ENCODE data around the gene SLBP. TPM values are rescaled to one million over a fixed set of nuclear protein-coding genes. Genes with fewer than 3 reads are reported as not detected.

The SLBP gene
- total RNA-seq, 1 experiment from 2014 or later: 98.3 TPM

DNA sequence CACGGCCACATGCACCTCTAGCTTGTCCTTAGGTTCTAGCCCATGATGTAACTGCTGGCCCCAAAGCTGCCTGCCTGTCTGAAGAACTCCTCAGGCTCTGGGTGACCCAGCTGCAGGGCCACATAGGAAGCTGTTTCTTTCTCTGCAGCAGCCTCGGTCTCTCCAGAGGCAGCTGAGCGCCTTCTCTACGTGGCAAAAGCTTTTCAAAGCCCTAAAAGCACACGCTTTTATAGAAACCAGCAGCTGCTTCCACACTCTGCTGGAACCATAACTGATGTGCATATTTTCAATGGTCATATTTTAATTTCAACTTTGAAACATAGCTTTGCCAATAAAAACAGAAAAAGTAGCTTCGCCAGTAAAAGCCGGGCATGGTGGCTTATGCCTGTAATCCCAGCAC lies 65.4 kb downstream of the SLBP start:
- Histone ChIP-seq H3K4me3 (ENCODE audit: low read length) (no peak overlapping the region), H3K79me2 (ENCODE audit: low read length) (no peaks in the 10 kb centered on the region), H3K9ac (ENCODE audit: low read length) (no peak overlapping the region), H4K20me1 (ENCODE audit: low read length) (no peaks in the 10 kb centered on the region), H3F3A (ENCODE audit: low read length, unreplicated experiment) (no peaks in the 10 kb centered on the region), H2AFZ (ENCODE audit: low read length) (no peak overlapping the region), H3K9me2 (replicated peaks; ENCODE audit: low read length) (no peaks in the 10 kb centered on the region), H3K27me3 (ENCODE audit: low read length) (no peaks in the 10 kb centered on the region), H3K27ac (ENCODE audit: low read length) (no peak overlapping the region), H3K36me3 (ENCODE audit: low read depth, low read length) (no peaks in the 10 kb centered on the region), H3K4me2 (ENCODE audit: low read length) (no peak overlapping the region), H3K4me1 (ENCODE audit: insufficient read depth, low read length) (no peaks in the 10 kb centered on the region), H3K9me3 (ENCODE audit: low read length) (no peaks in the 10 kb centered on the region)
- ChIA-PET POLR2A (ENCODE audit: unreplicated experiment) (interaction anchor here (0.7 kb wide), 1 partner anchor 15 kb away, joined by 4 read pairs; no protein-coding TSS in a partner anchor), CTCF (no interaction called here)
- DNase-seq: no peak
- TF ChIP-seq EZH2phosphoT487 (IDR thresholded peaks at IDR 0.05; ENCODE audit: borderline replicate concordance, low read length): no peak
- intact Hi-C loops (cut with micrococcal nuclease): no loop called here
- BruUV-seq (replicated peaks): no TSS peak
- ATAC-seq: no peak

DNA sequence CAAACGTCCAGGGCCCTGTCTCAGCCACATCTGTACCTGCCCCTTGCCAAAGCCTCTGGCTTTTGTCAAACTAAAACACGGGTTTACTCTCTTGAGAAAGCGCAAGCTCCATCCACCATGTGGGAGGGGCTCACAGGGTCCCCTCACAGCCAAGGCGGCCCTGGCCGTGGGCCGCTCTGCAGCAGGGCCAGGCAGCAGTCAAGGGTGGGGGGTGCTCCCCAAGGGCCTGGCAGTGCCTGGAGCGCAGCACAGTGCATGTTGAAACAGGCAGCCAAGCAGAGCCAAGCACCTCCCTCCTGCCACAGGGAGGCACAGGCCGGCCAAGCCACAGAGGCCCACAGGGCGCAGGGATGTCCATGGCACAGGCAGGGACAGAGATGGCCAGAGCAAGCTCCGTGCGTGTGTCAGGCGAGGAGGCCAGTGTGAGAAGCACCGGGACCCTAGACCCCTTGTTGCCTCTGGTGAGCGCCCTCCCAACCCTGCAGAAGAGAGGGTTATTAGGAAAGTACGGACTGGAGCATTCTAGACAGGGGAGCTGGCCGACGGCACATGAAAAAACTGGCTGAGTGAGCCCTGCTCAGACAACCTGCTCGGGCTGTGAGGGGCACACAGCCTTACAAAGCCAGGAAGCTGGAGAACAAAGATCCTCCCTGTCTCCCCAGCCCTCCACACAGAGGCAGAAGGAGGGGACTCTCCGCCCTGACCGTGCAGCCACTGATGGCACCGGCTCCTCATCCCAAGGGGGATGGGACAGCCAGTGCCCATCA lies 67.0 kb downstream of the SLBP start:
- H4K20me1 ChIP-seq (ENCODE audit: low read length): no peaks in the 10 kb centered on the region
- TF ChIP-seq EZH2 (IDR thresholded peaks at IDR 0.05; ENCODE audit: low read length, unreplicated experiment) (no peak), EZH2phosphoT487 (IDR thresholded peaks at IDR 0.05; ENCODE audit: borderline replicate concordance, low read length) (no peak)
- TF ChIP-seq, protein P1, sequence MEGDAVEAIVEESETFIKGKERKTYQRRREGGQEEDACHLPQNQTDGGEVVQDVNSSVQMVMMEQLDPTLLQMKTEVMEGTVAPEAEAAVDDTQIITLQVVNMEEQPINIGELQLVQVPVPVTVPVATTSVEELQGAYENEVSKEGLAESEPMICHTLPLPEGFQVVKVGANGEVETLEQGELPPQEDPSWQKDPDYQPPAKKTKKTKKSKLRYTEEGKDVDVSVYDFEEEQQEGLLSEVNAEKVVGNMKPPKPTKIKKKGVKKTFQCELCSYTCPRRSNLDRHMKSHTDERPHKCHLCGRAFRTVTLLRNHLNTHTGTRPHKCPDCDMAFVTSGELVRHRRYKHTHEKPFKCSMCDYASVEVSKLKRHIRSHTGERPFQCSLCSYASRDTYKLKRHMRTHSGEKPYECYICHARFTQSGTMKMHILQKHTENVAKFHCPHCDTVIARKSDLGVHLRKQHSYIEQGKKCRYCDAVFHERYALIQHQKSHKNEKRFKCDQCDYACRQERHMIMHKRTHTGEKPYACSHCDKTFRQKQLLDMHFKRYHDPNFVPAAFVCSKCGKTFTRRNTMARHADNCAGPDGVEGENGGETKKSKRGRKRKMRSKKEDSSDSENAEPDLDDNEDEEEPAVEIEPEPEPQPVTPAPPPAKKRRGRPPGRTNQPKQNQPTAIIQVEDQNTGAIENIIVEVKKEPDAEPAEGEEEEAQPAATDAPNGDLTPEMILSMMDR (conservative IDR thresholded peaks at IDR 0.05; ENCODE audit: low read depth, low read length): no peak
- H3F3A ChIP-seq (ENCODE audit: low read length, unreplicated experiment): no peaks in the 10 kb centered on the region
- H3K79me2 ChIP-seq (ENCODE audit: low read length): no peaks in the 10 kb centered on the region
- H3K36me3 ChIP-seq (ENCODE audit: low read depth, low read length): no peaks in the 10 kb centered on the region
- intact Hi-C loops (cut with micrococcal nuclease): no loop called here
- no peak overlapping the region for H3K4me3 ChIP-seq (ENCODE audit: low read length)
- ATAC-seq (no peak), DNase-seq (no peak)
- ChIA-PET CTCF (no interaction called here), POLR2A (ENCODE audit: unreplicated experiment) (no interaction called here)
- no peak overlapping the region for H3K27ac ChIP-seq (ENCODE audit: low read length)
- H3K4me1 ChIP-seq (ENCODE audit: insufficient read depth, low read length): no peaks in the 10 kb centered on the region
- BruUV-seq (replicated peaks): no TSS peak
- no peak overlapping the region for H3K9ac ChIP-seq (ENCODE audit: low read length)
- H2AFZ ChIP-seq (ENCODE audit: low read length): no peak overlapping the region
- no peaks in the 10 kb centered on the region for H3K9me3 ChIP-seq (ENCODE audit: low read length)
- no peak overlapping the region for H3K4me2 ChIP-seq (ENCODE audit: low read length)
- H3K27me3 ChIP-seq (ENCODE audit: low read length): no peaks in the 10 kb centered on the region
- H3K9me2 ChIP-seq (replicated peaks; ENCODE audit: low read length): no peaks in the 10 kb centered on the region

DNA sequence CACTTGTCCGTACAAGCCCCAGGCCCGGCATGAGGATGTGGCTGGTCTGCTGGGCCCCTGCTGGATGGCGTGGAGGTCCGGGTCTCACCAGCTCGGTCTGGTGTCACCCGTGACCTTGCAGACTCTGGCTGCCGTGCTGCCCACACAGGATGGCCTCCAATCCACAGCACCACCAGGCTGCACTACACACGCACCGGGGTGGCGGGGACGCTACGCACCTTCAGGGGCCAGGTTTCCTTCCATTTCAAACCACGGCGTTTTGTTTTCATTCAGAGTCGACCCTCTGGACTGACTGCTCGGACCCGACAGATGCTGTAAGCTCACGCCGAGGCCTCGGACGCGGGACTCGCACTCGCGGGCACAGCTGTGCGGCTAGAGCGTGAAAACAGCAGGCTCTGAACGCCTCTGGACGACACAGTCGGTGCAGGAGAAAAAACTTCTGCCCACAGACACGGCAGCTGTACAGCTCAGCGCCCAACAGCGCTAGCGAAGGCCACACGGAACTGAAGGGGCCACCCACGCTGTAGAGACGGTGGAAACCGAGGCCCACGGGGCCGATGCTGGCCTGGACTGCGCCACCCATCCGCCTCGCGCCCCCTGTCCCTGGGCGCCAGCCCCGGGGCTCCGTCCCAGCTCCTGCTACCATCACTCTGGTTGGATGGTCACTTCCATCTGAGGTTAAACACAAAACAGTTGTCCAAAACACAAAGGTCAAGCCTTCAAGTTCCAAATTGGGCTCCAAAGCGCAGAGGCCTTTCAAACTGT lies 68.0 kb downstream of the SLBP start:
- Histone ChIP-seq H3F3A (ENCODE audit: low read length, unreplicated experiment) (no peaks in the 10 kb centered on the region), H3K9me2 (replicated peaks; ENCODE audit: low read length) (no peaks in the 10 kb centered on the region), H3K36me3 (ENCODE audit: low read depth, low read length) (no peaks in the 10 kb centered on the region), H3K9me3 (ENCODE audit: low read length) (no peaks in the 10 kb centered on the region), H3K9ac (ENCODE audit: low read length) (no peak overlapping the region), H3K4me1 (ENCODE audit: insufficient read depth, low read length) (no peaks in the 10 kb centered on the region), H2AFZ (ENCODE audit: low read length) (no peak overlapping the region), H3K79me2 (ENCODE audit: low read length) (no peaks in the 10 kb centered on the region), H3K4me2 (ENCODE audit: low read length) (no peak overlapping the region), H3K27ac (ENCODE audit: low read length) (no peak overlapping the region), H3K27me3 (ENCODE audit: low read length) (no peaks in the 10 kb centered on the region), H4K20me1 (ENCODE audit: low read length) (no peaks in the 10 kb centered on the region), H3K4me3 (ENCODE audit: low read length) (no peak overlapping the region)
- intact Hi-C loops (cut with micrococcal nuclease): no loop called here
- ChIA-PET CTCF (no interaction called here), POLR2A (ENCODE audit: unreplicated experiment) (no interaction called here)
- no peak for ATAC-seq
- BruUV-seq (replicated peaks): no TSS peak
- TF ChIP-seq, protein P1 (conservative IDR thresholded peaks at IDR 0.05; ENCODE audit: low read depth, low read length): no peak
- no peak for TF ChIP-seq EZH2 (IDR thresholded peaks at IDR 0.05; ENCODE audit: low read length, unreplicated experiment)
- TF ChIP-seq EZH2phosphoT487 (IDR thresholded peaks at IDR 0.05; ENCODE audit: borderline replicate concordance, low read length): no peak
- no peak for DNase-seq

Other genes with a start within 250 kb of the SLBP start
- gene FAM53A, start 28.0 kb downstream of the SLBP start, total RNA-seq (2014; rRNA removed): 3.1 and 4.8 TPM in 2 replicates
- 28.6 and 47.7 TPM in 2 replicates for gene TMEM129, start 9.0 kb upstream of the SLBP start, total RNA-seq (2014; rRNA removed)
- gene TACC3, start 9.2 kb upstream of the SLBP start, total RNA-seq (2014; rRNA removed): 32.0 and 74.5 TPM in 2 replicates
- 0.11 and 0.86 TPM in 2 replicates for gene FGFR3, start 81.0 kb upstream of the SLBP start, total RNA-seq (2014; rRNA removed)
- 86.3 and 129 TPM in 2 replicates for gene LETM1, start 143.8 kb upstream of the SLBP start, total RNA-seq (2014; rRNA removed)
- 69.0 and 87.1 TPM in 2 replicates for gene NSD2, start 159.1 kb upstream of the SLBP start, total RNA-seq (2014; rRNA removed)